ENCODE results near the gene PGM5. TPM values are rescaled to one million over a fixed set of nuclear protein-coding genes. Genes with fewer than 3 reads are reported as not detected.

PGM5 gene
- total RNA-seq, 1 experiment from 2014 or later: 0.13 TPM

DNA sequence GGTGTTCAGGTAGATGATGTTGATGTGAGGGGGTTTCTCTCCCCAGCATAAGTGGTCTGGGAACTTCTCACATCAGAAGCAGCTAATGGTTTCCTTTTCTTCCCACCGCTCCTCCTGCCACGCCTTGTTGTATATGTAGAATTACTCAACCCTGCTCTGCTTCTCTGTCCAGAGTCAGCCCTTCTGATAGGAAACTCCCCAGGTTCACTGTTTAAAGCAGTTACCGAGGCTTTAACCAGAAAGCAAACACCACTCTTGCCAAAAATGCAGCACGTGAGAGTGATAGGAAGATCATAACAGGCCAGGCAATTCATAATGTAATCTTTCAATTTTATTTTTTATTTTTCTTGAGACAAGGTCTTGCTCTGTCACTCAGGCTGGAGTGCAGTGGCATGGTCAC, 194.8 kb downstream of the PGM5 start (continued):
- TF ChIP-seq, protein P1, sequence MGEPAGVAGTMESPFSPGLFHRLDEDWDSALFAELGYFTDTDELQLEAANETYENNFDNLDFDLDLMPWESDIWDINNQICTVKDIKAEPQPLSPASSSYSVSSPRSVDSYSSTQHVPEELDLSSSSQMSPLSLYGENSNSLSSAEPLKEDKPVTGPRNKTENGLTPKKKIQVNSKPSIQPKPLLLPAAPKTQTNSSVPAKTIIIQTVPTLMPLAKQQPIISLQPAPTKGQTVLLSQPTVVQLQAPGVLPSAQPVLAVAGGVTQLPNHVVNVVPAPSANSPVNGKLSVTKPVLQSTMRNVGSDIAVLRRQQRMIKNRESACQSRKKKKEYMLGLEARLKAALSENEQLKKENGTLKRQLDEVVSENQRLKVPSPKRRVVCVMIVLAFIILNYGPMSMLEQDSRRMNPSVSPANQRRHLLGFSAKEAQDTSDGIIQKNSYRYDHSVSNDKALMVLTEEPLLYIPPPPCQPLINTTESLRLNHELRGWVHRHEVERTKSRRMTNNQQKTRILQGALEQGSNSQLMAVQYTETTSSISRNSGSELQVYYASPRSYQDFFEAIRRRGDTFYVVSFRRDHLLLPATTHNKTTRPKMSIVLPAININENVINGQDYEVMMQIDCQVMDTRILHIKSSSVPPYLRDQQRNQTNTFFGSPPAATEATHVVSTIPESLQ (CRISPR knock-in tag; IDR thresholded peaks at IDR 0.05): no peak
- TF ChIP-seq, protein P2, sequence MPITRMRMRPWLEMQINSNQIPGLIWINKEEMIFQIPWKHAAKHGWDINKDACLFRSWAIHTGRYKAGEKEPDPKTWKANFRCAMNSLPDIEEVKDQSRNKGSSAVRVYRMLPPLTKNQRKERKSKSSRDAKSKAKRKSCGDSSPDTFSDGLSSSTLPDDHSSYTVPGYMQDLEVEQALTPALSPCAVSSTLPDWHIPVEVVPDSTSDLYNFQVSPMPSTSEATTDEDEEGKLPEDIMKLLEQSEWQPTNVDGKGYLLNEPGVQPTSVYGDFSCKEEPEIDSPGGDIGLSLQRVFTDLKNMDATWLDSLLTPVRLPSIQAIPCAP (CRISPR knock-in tag; IDR thresholded peaks at IDR 0.05): no peak

DNA sequence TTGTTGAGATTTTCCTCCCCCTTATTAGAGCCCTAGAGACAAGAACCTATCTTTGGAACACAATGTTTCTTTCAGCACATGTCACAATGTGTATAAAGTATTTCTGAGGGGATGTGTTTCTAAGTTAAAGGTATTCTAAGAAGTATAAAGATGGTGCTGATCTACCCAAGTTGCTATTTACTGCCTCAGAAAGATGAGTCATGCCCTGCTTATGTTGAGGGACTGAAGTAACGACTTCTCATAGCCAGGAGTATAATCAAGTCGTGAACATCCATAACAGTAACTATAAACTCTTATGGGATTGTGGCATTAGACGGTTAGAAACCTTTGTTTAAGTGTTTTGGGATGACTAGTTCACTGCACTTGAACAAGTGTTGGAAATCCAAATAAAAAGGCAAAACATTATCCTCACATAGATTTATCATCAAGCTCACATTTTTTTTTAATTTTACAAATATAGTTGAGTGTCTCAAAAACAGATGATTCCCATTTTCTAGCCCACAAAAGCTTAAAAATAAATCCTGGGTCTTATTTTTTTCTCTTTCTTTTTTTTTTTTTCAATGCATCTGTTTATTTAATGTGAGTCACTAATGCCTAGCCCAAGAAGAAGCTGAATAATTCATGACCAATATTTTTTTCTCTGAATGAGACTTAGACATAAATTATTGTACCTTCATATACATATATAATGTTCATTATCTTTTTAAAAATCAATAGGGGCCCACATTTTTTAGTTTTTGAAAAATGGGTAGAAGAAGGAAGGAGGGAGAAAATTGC, 196.5 kb downstream of the PGM5 start:
- peaks cover 6% of the 10 kb centered on the region for H3K4me1 Mint-ChIP-seq
- ChIA-PET CTCF (interaction anchor here (0.6 to 1.5 kb wide), 2 partner anchors 15 to 136 kb away, joined by 3 to 7 read pairs; no protein-coding TSS in a partner anchor), POLR2A (no interaction called here)
- ATAC-seq (no peak), DNase-seq (ENCODE audit: low spot score) (no peak)
- H3K27ac Mint-ChIP-seq: no peak overlapping the region
- no peaks in the 10 kb centered on the region for H3K36me3 Mint-ChIP-seq
- H3K27me3 Mint-ChIP-seq (ENCODE audit: low read depth): peaks cover 31% of the 10 kb centered on the region
- no peak overlapping the region for H3K4me3 Mint-ChIP-seq
- TF ChIP-seq NR3C1 (CRISPR knock-in tag; conservative IDR thresholded peaks at IDR 0.05; ENCODE audit: low read depth) (no peak), ZNF671 (CRISPR knock-in tag; IDR thresholded peaks at IDR 0.05) (no peak), ZNF232 (CRISPR knock-in tag; IDR thresholded peaks at IDR 0.05) (no peak), PRRX2 (CRISPR knock-in tag; IDR thresholded peaks at IDR 0.05) (no peak), FOXP1 (CRISPR knock-in tag; IDR thresholded peaks at IDR 0.05; ENCODE audit: borderline replicate concordance) (no peak), SP1 (CRISPR knock-in tag; conservative IDR thresholded peaks at IDR 0.05) (no peak), TEAD1 (CRISPR knock-in tag; IDR thresholded peaks at IDR 0.05) (no peak), ELF4 (CRISPR knock-in tag; IDR thresholded peaks at IDR 0.05; ENCODE audit: low read depth) (no peak), FOXK1 (CRISPR knock-in tag; IDR thresholded peaks at IDR 0.05) (no peak), NFE2L1 (CRISPR knock-in tag; IDR thresholded peaks at IDR 0.05) (no peak), GTF2I (CRISPR knock-in tag; conservative IDR thresholded peaks at IDR 0.05) (no peak), SMAD3 (CRISPR knock-in tag; IDR thresholded peaks at IDR 0.05; ENCODE audit: borderline replicate concordance) (no peak)
- TF ChIP-seq, protein P3, sequence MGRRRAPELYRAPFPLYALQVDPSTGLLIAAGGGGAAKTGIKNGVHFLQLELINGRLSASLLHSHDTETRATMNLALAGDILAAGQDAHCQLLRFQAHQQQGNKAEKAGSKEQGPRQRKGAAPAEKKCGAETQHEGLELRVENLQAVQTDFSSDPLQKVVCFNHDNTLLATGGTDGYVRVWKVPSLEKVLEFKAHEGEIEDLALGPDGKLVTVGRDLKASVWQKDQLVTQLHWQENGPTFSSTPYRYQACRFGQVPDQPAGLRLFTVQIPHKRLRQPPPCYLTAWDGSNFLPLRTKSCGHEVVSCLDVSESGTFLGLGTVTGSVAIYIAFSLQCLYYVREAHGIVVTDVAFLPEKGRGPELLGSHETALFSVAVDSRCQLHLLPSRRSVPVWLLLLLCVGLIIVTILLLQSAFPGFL (CRISPR knock-in tag; IDR thresholded peaks at IDR 0.05; ENCODE audit: borderline replicate concordance): no peak
- TF ChIP-seq, protein P4, sequence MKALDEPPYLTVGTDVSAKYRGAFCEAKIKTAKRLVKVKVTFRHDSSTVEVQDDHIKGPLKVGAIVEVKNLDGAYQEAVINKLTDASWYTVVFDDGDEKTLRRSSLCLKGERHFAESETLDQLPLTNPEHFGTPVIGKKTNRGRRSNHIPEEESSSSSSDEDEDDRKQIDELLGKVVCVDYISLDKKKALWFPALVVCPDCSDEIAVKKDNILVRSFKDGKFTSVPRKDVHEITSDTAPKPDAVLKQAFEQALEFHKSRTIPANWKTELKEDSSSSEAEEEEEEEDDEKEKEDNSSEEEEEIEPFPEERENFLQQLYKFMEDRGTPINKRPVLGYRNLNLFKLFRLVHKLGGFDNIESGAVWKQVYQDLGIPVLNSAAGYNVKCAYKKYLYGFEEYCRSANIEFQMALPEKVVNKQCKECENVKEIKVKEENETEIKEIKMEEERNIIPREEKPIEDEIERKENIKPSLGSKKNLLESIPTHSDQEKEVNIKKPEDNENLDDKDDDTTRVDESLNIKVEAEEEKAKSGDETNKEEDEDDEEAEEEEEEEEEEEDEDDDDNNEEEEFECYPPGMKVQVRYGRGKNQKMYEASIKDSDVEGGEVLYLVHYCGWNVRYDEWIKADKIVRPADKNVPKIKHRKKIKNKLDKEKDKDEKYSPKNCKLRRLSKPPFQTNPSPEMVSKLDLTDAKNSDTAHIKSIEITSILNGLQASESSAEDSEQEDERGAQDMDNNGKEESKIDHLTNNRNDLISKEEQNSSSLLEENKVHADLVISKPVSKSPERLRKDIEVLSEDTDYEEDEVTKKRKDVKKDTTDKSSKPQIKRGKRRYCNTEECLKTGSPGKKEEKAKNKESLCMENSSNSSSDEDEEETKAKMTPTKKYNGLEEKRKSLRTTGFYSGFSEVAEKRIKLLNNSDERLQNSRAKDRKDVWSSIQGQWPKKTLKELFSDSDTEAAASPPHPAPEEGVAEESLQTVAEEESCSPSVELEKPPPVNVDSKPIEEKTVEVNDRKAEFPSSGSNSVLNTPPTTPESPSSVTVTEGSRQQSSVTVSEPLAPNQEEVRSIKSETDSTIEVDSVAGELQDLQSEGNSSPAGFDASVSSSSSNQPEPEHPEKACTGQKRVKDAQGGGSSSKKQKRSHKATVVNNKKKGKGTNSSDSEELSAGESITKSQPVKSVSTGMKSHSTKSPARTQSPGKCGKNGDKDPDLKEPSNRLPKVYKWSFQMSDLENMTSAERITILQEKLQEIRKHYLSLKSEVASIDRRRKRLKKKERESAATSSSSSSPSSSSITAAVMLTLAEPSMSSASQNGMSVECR (CRISPR knock-in tag; IDR thresholded peaks at IDR 0.05; ENCODE audit: borderline replicate concordance): no peak
- TF ChIP-seq, protein P5, sequence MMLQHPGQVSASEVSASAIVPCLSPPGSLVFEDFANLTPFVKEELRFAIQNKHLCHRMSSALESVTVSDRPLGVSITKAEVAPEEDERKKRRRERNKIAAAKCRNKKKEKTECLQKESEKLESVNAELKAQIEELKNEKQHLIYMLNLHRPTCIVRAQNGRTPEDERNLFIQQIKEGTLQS (CRISPR knock-in tag; conservative IDR thresholded peaks at IDR 0.05): no peak
- TF ChIP-seq, protein P6, sequence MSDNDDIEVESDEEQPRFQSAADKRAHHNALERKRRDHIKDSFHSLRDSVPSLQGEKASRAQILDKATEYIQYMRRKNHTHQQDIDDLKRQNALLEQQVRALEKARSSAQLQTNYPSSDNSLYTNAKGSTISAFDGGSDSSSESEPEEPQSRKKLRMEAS (CRISPR knock-in tag; IDR thresholded peaks at IDR 0.05): no peak
- TF ChIP-seq, protein P7, sequence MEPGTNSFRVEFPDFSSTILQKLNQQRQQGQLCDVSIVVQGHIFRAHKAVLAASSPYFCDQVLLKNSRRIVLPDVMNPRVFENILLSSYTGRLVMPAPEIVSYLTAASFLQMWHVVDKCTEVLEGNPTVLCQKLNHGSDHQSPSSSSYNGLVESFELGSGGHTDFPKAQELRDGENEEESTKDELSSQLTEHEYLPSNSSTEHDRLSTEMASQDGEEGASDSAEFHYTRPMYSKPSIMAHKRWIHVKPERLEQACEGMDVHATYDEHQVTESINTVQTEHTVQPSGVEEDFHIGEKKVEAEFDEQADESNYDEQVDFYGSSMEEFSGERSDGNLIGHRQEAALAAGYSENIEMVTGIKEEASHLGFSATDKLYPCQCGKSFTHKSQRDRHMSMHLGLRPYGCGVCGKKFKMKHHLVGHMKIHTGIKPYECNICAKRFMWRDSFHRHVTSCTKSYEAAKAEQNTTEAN (CRISPR knock-in tag; IDR thresholded peaks at IDR 0.05): no peak
- TF ChIP-seq, protein P8, sequence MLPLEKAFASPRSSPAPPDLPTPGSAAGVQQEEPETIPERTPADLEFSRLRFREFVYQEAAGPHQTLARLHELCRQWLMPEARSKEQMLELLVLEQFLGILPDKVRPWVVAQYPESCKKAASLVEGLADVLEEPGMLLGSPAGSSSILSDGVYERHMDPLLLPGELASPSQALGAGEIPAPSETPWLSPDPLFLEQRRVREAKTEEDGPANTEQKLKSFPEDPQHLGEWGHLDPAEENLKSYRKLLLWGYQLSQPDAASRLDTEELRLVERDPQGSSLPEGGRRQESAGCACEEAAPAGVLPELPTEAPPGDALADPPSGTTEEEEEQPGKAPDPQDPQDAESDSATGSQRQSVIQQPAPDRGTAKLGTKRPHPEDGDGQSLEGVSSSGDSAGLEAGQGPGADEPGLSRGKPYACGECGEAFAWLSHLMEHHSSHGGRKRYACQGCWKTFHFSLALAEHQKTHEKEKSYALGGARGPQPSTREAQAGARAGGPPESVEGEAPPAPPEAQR (CRISPR knock-in tag; IDR thresholded peaks at IDR 0.05): no peak
- TF ChIP-seq, protein P9, sequence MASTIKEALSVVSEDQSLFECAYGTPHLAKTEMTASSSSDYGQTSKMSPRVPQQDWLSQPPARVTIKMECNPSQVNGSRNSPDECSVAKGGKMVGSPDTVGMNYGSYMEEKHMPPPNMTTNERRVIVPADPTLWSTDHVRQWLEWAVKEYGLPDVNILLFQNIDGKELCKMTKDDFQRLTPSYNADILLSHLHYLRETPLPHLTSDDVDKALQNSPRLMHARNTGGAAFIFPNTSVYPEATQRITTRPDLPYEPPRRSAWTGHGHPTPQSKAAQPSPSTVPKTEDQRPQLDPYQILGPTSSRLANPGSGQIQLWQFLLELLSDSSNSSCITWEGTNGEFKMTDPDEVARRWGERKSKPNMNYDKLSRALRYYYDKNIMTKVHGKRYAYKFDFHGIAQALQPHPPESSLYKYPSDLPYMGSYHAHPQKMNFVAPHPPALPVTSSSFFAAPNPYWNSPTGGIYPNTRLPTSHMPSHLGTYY (CRISPR knock-in tag; IDR thresholded peaks at IDR 0.05): no peak
- no peaks in the 10 kb centered on the region for H3K9me3 Mint-ChIP-seq
